Suprapubic skin (tissue), 3 donors: Measurements from ENCODE around the gene SMURF2.

Experiments used
- CTCF ChIP-seq, 2 donors: fragments of 200-600 bp in 1 of 2; fragments of 450-650 bp in 1 of 2; sonication (generic) in 1 of 2; IDR thresholded peaks; one replicate each; pipeline ENCODE4 v1.5.1; 2016 to 2019; ENCODE audit warnings: antibody characterized with exemption in 2 of 2, mild to moderate bottlenecking in 1 of 2, moderate library complexity in 1 of 2
- EP300 ChIP-seq: sonication (generic); formaldehyde crosslinking; IDR thresholded peaks from one replicate; pipeline ENCODE4 v1.6.1; 2017; ENCODE audit warnings: antibody characterized with exemption

GRCh38 chr17:64618848-64619247 lies 43.3 kb downstream of the SMURF2 start:
- no peak for TF ChIP-seq CTCF (IDR thresholded peaks at IDR 0.05)
- TF ChIP-seq EP300 = no peak
